HepG2 (cell line): ENCODE data around the gene RHD. TPM values are rescaled to one million over a fixed set of nuclear protein-coding genes. Genes with fewer than 3 reads are reported as not detected.
A peak's percentile ranks its signal among the peaks of the same experiment; 100 is the strongest.

Experiments
- ARNT2 ChIP-seq: sonication (generic); formaldehyde crosslinking; IDR thresholded peaks from 2 replicates; pipeline ENCODE4 v1.8.0; 2022; ENCODE audit warnings: mild to moderate bottlenecking, low read depth, missing genetic modification reagents, moderate library complexity
- HES4 ChIP-seq: sonication (generic); formaldehyde crosslinking; IDR thresholded peaks from 2 replicates; pipeline ENCODE4 v1.9.0; 2021; ENCODE audit warnings: mild to moderate bottlenecking, missing genetic modification reagents, borderline replicate concordance
- HNF4A ChIP-seq: sonication (generic); formaldehyde crosslinking; IDR thresholded peaks from 2 replicates; pipeline ENCODE4 v1.4.0; 2020; ENCODE audit warnings: missing genetic modification reagents
- HNRNPL ChIP-seq: fragments of 200-400 bp; formaldehyde crosslinking; IDR thresholded peaks from 2 replicates; pipeline ENCODE4 v1.6.1; 2017; ENCODE audit warnings: mild to moderate bottlenecking, low read depth, low read length
- SETDB1 ChIP-seq: sonication (generic); formaldehyde crosslinking; IDR thresholded peaks from 2 replicates; pipeline ENCODE4 v1.5.1; 2020; ENCODE audit warnings: missing genetic modification reagents, mild to moderate bottlenecking, borderline replicate concordance
- STAG1 ChIP-seq: sonication (generic); formaldehyde crosslinking; IDR thresholded peaks from 2 replicates; pipeline ENCODE4 v1.4.0; 2020; ENCODE audit warnings: missing genetic modification reagents
- SUZ12 ChIP-seq: fragments of 150-350 bp; IDR thresholded peaks from 2 replicates; pipeline ENCODE4 v1.6.1; 2014; ENCODE audit warnings: low read depth, low read length
- TMF1 ChIP-seq: sonication (generic); formaldehyde crosslinking; IDR thresholded peaks from 2 replicates; pipeline ENCODE4 v1.8.1; 2022; ENCODE audit warnings: low read depth, missing genetic modification reagents
- ZNF12 ChIP-seq: sonication (generic); formaldehyde crosslinking; IDR thresholded peaks from 2 replicates; pipeline ENCODE4 v1.5.0; 2020; ENCODE audit warnings: missing genetic modification reagents
- ZNF337 ChIP-seq: sonication (generic); formaldehyde crosslinking; IDR thresholded peaks from 2 replicates; pipeline ENCODE4 v1.5.1; 2020; ENCODE audit warnings: missing genetic modification reagents, low read depth, mild to moderate bottlenecking, borderline replicate concordance
- ZNF451 ChIP-seq: sonication (generic); formaldehyde crosslinking; IDR thresholded peaks from 2 replicates; pipeline ENCODE4 v1.5.0; 2020; ENCODE audit warnings: mild to moderate bottlenecking, missing genetic modification reagents
- ZNF841 ChIP-seq: sonication (generic); formaldehyde crosslinking; IDR thresholded peaks from 2 replicates; pipeline ENCODE4 v1.8.1; 2023; ENCODE audit warnings: missing genetic modification reagents, borderline replicate concordance
- polyA plus RNA-seq, 8 experiments: library from polyadenylated mRNA; depleted of rRNA in 3 of 8; stranded (reverse) in 7 of 8; unstranded in 1 of 8; fragments of >200 nt; fragmentation: Illumina TruSeq in 4 of 8; extraction: Trizol in 4 of 8; gene quantifications; 2 replicates each; pipeline versions ENCODE4 v1.2.1 to v1.2.3, GENCODE V29; 2011 to 2016; ENCODE audit warnings: low read depth in 4 of 8, missing spikeins in 1 of 8, mixed read lengths in 1 of 8; ENCODE audit not compliant: insufficient read depth in 1 of 8
- total RNA-seq, 5 experiments: library from RNA; depleted of rRNA; stranded (reverse); fragments of >200 nt; fragmentation: Illumina TruSeq; extraction: Trizol; gene quantifications; 2 replicates each; pipeline ENCODE4 v1.2.3, GENCODE V29; 2016; ENCODE audit warnings: low read depth in 1 of 5
- TF ChIP-seq, protein P1 (sequence below): sonication (generic); formaldehyde crosslinking; IDR thresholded peaks from 2 replicates; pipeline ENCODE4 v1.5.0; 2020; ENCODE audit warnings: mild to moderate bottlenecking, missing genetic modification reagents
- TF ChIP-seq, protein P2 (sequence below): IDR thresholded peaks from 2 replicates; pipeline ENCODE4 v1.6.1; 2016; ENCODE audit warnings: mild to moderate bottlenecking
- TF ChIP-seq, protein P3 (sequence below): sonication (generic); formaldehyde crosslinking; IDR thresholded peaks from 2 replicates; pipeline ENCODE4 v1.5.1; 2020; ENCODE audit warnings: missing genetic modification reagents, mild to moderate bottlenecking, borderline replicate concordance
- TF ChIP-seq, protein P4 (sequence below): sonication (generic); formaldehyde crosslinking; IDR thresholded peaks from 2 replicates; pipeline ENCODE4; 2020; ENCODE audit warnings: missing genetic modification reagents, mild to moderate bottlenecking, borderline replicate concordance

The RHD gene
- total and polyA plus RNA-seq, 2 of the 13 experiments (the other 11 are each of a cell fraction or from before 2014, with no cell fraction given) = not detected

DNA sequence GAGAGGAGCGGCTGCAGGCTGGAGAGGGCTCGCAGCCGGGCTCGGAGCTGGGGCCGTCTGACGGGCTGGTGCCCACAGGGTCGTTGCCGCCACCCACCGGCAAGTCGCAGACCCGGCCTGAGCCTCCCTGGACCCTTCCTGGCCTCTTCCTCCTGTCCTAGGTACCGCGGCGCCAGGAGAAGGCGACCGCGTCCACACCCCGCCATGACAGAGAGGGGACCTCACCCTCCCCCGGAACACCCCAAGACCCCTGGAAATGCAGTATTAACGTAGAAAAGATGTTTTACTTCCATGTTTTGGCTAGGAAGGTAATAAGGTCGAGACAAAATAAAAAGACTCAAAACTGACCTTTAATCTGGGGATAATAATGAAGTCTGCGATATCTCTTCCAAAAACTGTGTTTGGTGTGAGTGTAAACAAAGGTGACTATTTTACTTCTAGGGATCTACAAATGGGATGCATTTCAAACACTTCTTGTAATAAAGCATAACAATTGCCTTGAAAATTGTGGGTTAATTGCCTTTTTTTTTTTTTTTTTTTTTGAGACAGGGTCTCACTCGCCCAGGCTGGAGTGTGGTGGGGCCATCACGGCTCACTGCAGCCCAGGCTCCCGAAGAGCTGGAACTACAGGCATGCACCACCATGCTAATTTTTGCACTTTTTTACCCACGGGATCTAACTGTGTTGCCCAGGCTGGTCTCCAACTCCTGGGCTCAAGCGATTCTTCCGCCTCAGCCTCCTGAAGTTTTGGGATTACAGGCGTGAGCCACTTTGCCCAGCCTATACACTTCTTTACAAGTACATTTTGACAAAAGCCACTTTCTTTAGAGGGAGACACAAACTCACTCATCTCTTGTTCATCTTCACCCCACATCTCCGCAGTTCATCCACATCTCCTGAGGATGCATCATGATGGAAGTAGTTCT, 24.2 kb upstream of the RHD start (continued):
- TF ChIP-seq, protein P1, sequence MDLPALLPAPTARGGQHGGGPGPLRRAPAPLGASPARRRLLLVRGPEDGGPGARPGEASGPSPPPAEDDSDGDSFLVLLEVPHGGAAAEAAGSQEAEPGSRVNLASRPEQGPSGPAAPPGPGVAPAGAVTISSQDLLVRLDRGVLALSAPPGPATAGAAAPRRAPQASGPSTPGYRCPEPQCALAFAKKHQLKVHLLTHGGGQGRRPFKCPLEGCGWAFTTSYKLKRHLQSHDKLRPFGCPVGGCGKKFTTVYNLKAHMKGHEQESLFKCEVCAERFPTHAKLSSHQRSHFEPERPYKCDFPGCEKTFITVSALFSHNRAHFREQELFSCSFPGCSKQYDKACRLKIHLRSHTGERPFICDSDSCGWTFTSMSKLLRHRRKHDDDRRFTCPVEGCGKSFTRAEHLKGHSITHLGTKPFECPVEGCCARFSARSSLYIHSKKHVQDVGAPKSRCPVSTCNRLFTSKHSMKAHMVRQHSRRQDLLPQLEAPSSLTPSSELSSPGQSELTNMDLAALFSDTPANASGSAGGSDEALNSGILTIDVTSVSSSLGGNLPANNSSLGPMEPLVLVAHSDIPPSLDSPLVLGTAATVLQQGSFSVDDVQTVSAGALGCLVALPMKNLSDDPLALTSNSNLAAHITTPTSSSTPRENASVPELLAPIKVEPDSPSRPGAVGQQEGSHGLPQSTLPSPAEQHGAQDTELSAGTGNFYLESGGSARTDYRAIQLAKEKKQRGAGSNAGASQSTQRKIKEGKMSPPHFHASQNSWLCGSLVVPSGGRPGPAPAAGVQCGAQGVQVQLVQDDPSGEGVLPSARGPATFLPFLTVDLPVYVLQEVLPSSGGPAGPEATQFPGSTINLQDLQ (CRISPR knock-in tag) = 0 out of 2 replicates have a peak, but pooled peaks have one; percentile 6
- 0 out of 2 replicates have a peak, but pooled peaks have one; percentile 2 for TF ChIP-seq ZNF12 (CRISPR knock-in tag)
- TF ChIP-seq, protein P2, sequence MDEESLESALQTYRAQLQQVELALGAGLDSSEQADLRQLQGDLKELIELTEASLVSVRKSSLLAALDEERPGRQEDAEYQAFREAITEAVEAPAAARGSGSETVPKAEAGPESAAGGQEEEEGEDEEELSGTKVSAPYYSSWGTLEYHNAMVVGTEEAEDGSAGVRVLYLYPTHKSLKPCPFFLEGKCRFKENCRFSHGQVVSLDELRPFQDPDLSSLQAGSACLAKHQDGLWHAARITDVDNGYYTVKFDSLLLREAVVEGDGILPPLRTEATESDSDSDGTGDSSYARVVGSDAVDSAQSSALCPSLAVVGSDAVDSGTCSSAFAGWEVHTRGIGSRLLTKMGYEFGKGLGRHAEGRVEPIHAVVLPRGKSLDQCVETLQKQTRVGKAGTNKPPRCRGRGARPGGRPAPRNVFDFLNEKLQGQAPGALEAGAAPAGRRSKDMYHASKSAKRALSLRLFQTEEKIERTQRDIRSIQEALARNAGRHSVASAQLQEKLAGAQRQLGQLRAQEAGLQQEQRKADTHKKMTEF (CRISPR knock-in tag) = 0 out of 2 replicates have a peak, but pooled peaks have one; percentile 0
- no peak for TF ChIP-seq SETDB1 (CRISPR knock-in tag)
- TF ChIP-seq HNF4A (CRISPR knock-in tag) = 0 out of 2 replicates have a peak, but pooled peaks have one; percentile 3
- TF ChIP-seq ZNF841 (CRISPR knock-in tag) = no peak
- TF ChIP-seq, protein P3, sequence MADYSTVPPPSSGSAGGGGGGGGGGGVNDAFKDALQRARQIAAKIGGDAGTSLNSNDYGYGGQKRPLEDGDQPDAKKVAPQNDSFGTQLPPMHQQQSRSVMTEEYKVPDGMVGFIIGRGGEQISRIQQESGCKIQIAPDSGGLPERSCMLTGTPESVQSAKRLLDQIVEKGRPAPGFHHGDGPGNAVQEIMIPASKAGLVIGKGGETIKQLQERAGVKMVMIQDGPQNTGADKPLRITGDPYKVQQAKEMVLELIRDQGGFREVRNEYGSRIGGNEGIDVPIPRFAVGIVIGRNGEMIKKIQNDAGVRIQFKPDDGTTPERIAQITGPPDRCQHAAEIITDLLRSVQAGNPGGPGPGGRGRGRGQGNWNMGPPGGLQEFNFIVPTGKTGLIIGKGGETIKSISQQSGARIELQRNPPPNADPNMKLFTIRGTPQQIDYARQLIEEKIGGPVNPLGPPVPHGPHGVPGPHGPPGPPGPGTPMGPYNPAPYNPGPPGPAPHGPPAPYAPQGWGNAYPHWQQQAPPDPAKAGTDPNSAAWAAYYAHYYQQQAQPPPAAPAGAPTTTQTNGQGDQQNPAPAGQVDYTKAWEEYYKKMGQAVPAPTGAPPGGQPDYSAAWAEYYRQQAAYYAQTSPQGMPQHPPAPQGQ (CRISPR knock-in tag) = no peak
- TF ChIP-seq ARNT2 (CRISPR knock-in tag) = no peak
- TF ChIP-seq ZNF337 (CRISPR knock-in tag) = no peak
- peak; percentile 45; the same call in 1 of the 2 replicates for TF ChIP-seq STAG1 (CRISPR knock-in tag)
- TF ChIP-seq HES4 (CRISPR knock-in tag) = 0 out of 2 replicates have a peak, but pooled peaks have one; percentile 0
- no peak for TF ChIP-seq SUZ12
- no peak for TF ChIP-seq TMF1 (CRISPR knock-in tag)
- no peak for TF ChIP-seq ZNF451 (CRISPR knock-in tag)
- TF ChIP-seq, protein P4, sequence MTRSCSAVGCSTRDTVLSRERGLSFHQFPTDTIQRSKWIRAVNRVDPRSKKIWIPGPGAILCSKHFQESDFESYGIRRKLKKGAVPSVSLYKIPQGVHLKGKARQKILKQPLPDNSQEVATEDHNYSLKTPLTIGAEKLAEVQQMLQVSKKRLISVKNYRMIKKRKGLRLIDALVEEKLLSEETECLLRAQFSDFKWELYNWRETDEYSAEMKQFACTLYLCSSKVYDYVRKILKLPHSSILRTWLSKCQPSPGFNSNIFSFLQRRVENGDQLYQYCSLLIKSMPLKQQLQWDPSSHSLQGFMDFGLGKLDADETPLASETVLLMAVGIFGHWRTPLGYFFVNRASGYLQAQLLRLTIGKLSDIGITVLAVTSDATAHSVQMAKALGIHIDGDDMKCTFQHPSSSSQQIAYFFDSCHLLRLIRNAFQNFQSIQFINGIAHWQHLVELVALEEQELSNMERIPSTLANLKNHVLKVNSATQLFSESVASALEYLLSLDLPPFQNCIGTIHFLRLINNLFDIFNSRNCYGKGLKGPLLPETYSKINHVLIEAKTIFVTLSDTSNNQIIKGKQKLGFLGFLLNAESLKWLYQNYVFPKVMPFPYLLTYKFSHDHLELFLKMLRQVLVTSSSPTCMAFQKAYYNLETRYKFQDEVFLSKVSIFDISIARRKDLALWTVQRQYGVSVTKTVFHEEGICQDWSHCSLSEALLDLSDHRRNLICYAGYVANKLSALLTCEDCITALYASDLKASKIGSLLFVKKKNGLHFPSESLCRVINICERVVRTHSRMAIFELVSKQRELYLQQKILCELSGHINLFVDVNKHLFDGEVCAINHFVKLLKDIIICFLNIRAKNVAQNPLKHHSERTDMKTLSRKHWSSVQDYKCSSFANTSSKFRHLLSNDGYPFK (CRISPR knock-in tag) = no peak
- peak; percentile 40; the same call in 1 of the 2 replicates for TF ChIP-seq HNRNPL
